Measurements from ENCODE around the gene ATPAF1. TPM values are rescaled to one million over a fixed set of nuclear protein-coding genes. Genes with fewer than 3 reads are reported as not detected.

The ATPAF1 gene
- total RNA-seq, 2 experiments from 2014 or later = 47.4 to 55.0 TPM

DNA sequence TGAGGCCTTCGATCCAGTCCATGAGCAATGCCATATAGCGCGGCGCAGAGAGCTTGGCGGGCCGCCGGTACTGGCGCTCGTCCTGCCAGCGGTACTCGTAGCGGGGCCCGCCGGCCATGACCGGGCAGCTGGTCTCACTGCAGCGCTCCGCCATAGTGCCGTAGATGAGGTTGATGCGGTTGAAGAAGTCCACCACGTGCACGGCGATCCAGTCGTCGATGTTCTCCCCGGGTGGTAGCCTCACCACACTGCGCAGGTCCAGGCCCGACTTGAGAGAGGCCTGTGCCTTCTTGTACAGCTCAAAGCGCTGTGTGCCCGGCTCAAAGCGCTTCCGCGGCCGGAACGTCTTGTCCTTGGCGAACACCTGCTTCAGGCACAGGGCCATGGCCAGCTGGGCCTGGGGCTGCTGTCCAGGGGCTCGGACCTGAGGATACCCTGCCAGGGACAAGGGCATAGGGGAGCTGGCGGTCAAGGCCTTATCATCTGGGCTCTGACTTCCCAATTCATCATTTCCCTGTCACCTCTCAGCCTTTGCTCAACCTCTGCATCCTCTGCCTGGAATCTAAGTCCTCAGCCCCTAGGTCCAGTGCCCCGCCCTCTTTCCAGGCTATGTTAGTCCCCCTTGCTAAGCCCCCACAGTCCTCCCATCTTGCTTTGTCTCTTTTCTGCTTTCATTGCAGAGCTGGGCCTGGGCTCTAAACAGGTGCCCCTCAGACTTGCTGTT lies 55.1 kb downstream of the ATPAF1 start:
- Mint-ChIP-seq H3K36me3 (ENCODE audit: low read depth) (peaks cover 49% of the 10 kb centered on the region), H3K4me3 (peak overlapping the region; percentile 49), H3K9me3 (ENCODE audit: insufficient read depth) (no peaks in the 10 kb centered on the region), H3K27ac (peak overlapping the region; percentile 64), H3K27me3 (ENCODE audit: low read depth) (no peaks in the 10 kb centered on the region), H3K4me1 (ENCODE audit: low read depth) (peaks cover 61% of the 10 kb centered on the region)
- DNase-seq = no peak
- POLR2A ChIA-PET = interaction anchor here (1.1 to 6.7 kb wide), 2 partner anchors 9 to 31 kb away, joined by 3 to 79 read pairs; partner anchors contain the start of gene MKNK1
- ATAC-seq = no peak
- CTCF ChIA-PET = no interaction called here

DNA sequence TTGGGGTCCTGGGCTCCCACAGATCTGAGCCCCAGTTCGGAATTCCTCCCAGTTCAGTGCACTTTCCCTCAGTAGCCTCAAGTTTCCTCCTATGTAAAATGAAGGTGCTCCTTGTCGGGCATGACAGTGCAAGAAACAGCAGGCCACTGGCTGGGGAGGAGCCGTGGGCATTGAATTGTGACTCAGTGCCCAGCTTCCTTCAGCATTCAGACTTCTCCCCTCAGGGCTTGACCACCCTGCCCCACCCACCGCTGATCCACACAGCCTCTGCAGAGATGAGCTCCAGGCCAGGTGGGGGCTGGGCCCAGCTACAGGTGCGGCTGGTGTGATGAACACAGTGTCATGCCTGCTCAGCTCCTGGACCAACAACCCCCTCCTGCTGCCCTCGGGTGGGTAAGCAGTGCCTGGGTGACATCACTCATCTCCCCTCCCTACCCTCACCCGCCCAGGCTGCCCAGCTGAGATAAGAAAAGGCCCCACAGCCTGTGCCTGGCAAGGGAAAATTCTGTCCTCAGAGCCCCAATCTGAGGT lies 56.4 kb downstream of the ATPAF1 start:
- ChIA-PET CTCF (no interaction called here), POLR2A (no interaction called here)
- peak overlapping the region; percentile 34 for H3K27ac Mint-ChIP-seq
- H3K36me3 Mint-ChIP-seq (ENCODE audit: low read depth) = peaks cover 56% of the 10 kb centered on the region
- H3K9me3 Mint-ChIP-seq (ENCODE audit: insufficient read depth) = no peaks in the 10 kb centered on the region
- H3K4me3 Mint-ChIP-seq = no peak overlapping the region
- no peaks in the 10 kb centered on the region for H3K27me3 Mint-ChIP-seq (ENCODE audit: low read depth)
- DNase-seq (no peak), ATAC-seq (no peak)
- peaks cover 54% of the 10 kb centered on the region for H3K4me1 Mint-ChIP-seq (ENCODE audit: low read depth)

DNA sequence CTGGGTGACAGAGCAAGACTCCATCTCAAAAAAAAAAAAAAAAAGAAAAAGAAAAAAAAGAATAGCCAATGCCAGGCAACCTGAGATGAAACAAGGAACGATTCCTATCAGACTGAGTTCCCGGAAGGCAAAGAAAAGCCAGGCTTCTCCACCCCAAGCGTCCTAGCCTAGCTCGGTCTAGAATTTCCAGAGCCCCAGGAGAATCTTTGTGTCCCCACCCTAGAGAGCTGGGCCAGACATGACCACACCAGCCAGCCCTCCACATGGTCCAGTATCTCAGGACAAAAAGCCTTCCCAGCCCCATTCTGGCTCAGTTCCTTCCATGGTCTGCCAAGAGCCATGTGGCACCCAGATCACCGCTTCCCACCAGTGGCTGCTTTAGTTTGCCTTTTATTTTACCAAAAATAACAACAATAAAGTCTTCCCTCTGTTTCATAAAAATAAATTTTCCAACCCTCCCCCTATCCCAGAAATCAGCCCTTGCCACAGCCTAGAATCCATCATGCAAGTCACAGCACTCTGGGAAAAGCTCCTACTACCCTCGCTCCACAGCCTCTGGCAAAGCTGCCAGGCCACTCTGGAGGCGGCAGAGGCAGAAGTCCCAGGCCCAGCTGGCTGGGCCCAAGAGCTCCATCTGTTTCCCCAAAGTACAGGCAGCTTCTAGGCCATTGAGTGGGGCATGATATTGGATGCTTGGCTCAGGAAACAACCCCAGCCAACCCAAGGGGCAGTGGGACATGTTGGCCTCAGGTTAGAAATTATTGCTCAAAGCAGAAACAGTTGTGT lies 60.6 kb downstream of the ATPAF1 start:
- ChIA-PET CTCF (interaction anchor here (1.3 to 5.3 kb wide), 3 partner anchors 8 to 78 kb away, joined by 3 to 40 read pairs (median 3); partner anchors contain the start of gene MOB3C), POLR2A (interaction anchor here (1.1 to 7.1 kb wide), 2 partner anchors 8 to 26 kb away, joined by 4 to 79 read pairs; partner anchors contain the start of gene MOB3C)
- ATAC-seq = no peak
- Mint-ChIP-seq H3K4me1 (ENCODE audit: low read depth) (peaks cover 53% of the 10 kb centered on the region), H3K36me3 (ENCODE audit: low read depth) (peaks cover 56% of the 10 kb centered on the region), H3K27me3 (ENCODE audit: low read depth) (no peaks in the 10 kb centered on the region), H3K27ac (no peak overlapping the region), H3K9me3 (ENCODE audit: insufficient read depth) (no peaks in the 10 kb centered on the region), H3K4me3 (no peak overlapping the region)
- no peak for DNase-seq

DNA sequence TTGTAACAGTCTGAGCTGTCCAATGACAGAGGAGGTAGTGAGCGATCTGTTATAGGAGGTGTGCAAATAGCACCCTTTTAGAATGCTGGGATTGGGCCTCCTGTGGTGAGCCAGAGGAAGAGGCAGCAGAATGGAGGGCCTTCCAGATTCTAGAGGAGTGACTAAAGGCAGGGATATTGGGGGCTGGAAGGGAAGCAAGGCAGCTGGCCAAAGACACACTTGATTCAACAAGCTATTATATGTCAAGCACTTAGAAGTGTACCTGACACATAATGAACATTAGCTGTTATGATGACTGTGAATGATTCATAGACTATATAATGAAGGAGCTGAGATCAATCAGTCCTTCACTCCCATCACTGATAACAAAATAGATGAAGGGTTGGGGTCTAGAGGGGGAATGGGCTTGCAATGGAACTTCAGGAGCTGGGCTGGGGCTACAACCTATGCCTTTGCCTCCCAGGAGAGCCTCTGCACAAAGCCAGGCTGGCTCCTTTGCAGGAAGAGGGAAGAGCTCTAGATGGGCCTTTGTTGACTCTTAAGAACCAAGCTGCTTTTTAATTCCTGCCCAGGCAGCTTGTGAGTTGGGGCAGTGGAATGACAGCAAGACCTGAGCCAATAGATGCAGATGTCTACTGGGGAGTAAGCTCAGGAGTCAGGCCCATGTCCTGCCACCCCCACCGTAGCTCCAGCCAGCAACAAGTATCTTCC lies 61.8 kb downstream of the ATPAF1 start:
- CTCF ChIA-PET = interaction anchor here (0.9 to 5.3 kb wide), 4 partner anchors 10 to 113 kb away, joined by 3 to 40 read pairs (median 3); partner anchors contain the start of genes EFCAB14 and MOB3C
- peaks cover 54% of the 10 kb centered on the region for H3K36me3 Mint-ChIP-seq (ENCODE audit: low read depth)

DNA sequence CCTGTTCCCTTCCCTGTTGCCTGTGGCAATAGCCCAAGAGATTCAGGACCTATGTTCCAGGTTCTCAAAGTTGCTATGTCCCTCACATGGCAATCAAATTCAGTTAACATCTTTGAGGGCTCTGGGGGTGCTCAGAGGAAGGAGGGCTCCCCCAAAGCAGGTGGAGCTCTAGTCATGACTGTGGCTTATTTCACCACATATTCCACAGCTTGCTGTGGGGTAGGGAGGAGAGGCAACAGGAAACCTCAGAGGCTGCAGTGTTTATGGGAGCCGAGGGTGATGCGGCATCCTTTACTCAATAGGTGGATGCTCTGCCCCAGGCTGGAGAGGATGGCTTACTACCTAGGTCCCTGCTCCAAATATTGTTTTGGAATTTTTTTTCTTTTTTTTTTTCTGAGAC lies 62.9 kb downstream of the ATPAF1 start:
- H3K4me1 Mint-ChIP-seq (ENCODE audit: low read depth) = peaks cover 64% of the 10 kb centered on the region
- peaks cover 54% of the 10 kb centered on the region for H3K36me3 Mint-ChIP-seq (ENCODE audit: low read depth)
- H3K27me3 Mint-ChIP-seq (ENCODE audit: low read depth) = no peaks in the 10 kb centered on the region
- DNase-seq = peak; percentile 80
- H3K9me3 Mint-ChIP-seq (ENCODE audit: insufficient read depth) = no peaks in the 10 kb centered on the region
- H3K27ac Mint-ChIP-seq = peak overlapping the region; percentile 76
- ChIA-PET CTCF (interaction anchor here (1.0 to 5.3 kb wide), 9 partner anchors 9 to 127 kb away, joined by 3 to 40 read pairs (median 10); partner anchors contain the start of gene MOB3C), POLR2A (interaction anchor here (0.5 to 7.1 kb wide), 4 partner anchors 11 to 32 kb away, joined by 3 to 79 read pairs (median 19); partner anchors contain the start of gene MOB3C)
- ATAC-seq = peak; percentile 65
- peak overlapping the region; percentile 92 for H3K4me3 Mint-ChIP-seq

More for the DNA sequence above, 61.8 kb downstream of the ATPAF1 start:
- H3K4me1 Mint-ChIP-seq (ENCODE audit: low read depth) = peaks cover 59% of the 10 kb centered on the region
- H3K9me3 Mint-ChIP-seq (ENCODE audit: insufficient read depth) = no peaks in the 10 kb centered on the region
- POLR2A ChIA-PET = interaction anchor here (1.1 to 7.1 kb wide), 2 partner anchors 9 to 25 kb away, joined by 4 to 79 read pairs; partner anchors contain the start of gene MOB3C
- H3K4me3 Mint-ChIP-seq = no peak overlapping the region
- H3K27ac Mint-ChIP-seq = peak overlapping the region; percentile 15
- ATAC-seq (no peak), DNase-seq (no peak)
- no peaks in the 10 kb centered on the region for H3K27me3 Mint-ChIP-seq (ENCODE audit: low read depth)

DNA sequence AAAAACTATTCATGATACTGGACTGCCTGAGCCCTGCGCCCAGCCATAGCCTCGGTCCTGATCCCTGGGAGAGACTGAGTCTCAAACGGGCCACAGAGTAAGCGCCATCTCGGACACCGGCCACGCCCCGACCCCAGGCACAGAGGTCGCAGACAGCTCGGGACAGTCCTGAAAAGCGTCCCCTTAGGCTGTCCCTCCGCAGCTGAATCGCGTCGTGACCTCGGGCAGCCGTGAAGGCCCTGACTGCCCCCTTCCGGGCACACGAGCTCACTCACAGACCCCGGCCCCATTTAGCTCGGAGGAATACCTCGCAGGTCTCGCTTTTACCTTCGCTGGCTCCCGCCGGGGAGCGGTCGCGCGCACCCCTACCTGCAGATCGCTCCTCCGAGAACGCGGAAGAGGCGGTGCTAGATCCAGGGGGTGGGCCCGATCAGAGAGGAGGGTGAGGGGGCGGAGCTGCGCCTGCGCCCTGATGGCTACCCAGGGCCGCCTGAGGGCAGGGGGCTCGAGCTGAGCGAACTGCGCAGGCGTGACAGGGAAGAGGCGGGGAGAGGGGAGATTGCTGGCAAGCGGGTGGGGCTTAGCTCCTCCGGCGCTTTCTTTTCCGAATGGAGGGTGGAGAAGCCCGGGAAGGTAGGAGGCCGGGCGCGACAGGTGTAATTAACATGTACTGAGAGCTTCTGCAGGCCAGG lies 64.2 kb downstream of the ATPAF1 start, which contains the start of gene MKNK1:
MKNK1 (minus strand) TSS at position 411 of the 692 bp plus-strand sequence. CDS start 20,941 bp downstream, outside the sequence.
- CTCF ChIA-PET = interaction anchor here (0.6 to 5.3 kb wide), 13 partner anchors 10 to 780 kb away, joined by 3 to 40 read pairs (median 9); partner anchors contain the start of gene MOB3C
- ATAC-seq (peak; percentile 94), DNase-seq (peak; percentile 98)
- POLR2A ChIA-PET = interaction anchor here (0.5 to 7.1 kb wide), 14 partner anchors 10 to 735 kb away, joined by 3 to 79 read pairs (median 4); partner anchors contain the start of genes EFCAB14 and MOB3C
- Mint-ChIP-seq H3K9me3 (ENCODE audit: insufficient read depth) (no peaks in the 10 kb centered on the region), H3K4me1 (ENCODE audit: low read depth) (peaks cover 74% of the 10 kb centered on the region), H3K27ac (peak within 1 kb of the TSS; percentile 83), H3K36me3 (ENCODE audit: low read depth) (peaks cover 45% of the 10 kb centered on the region), H3K27me3 (ENCODE audit: low read depth) (no peaks in the 10 kb centered on the region), H3K4me3 (peak within 1 kb of the TSS; percentile 92)

DNA sequence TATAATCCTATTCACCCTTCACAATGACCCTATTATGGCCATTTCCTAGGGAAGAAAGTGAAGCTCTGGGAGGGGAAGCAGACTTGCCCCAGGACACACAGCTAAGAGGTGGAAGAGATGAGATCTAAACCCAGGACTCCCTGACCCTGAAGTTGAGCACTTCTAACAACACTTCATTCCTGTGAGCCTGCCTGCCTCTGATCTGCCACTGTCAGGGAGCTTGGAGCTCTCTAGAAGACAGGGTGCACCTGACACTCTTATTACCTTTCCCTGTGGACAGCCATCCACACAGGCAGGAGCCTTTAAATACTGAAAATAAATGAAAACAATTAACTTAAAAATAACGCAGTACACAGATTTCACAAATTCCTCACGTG lies 64.7 kb downstream of the ATPAF1 start:
- no peak for ATAC-seq

DNA sequence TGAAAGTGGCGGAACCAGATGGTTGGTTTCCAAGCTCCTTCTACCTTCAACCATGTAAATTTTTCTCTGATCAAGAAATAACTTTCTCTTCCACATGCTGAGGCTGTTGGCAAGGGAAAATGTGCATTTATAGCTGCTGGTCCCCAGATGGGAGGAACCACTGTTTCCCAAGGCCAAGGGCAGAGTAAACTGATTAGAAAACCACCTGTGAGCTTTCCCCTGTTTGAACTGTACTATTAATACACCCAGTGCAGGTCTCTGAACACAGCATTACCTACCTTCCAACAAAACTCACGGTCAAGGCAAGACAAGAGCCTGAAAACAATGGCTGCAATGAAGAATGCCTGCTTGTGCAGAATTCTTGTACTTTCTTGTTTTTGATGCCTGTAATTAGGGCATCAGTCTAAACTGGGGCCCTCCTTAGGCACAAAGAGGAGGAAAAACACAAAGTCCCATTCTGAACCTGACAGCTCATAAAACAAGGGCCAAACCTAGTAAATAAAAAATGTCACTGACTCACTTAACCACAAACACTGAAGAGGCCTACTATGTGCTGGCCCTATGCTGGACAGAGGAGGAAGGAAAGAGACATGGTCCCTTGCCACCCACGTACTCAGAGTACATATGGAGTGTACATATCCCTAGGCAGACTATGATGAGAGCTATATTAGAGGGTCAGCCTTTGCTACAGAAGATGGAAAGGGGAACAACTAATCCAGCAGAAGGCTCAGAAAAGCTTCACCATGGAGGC lies 66.7 kb downstream of the ATPAF1 start:
- peaks cover 44% of the 10 kb centered on the region for H3K36me3 Mint-ChIP-seq (ENCODE audit: low read depth)

More for the DNA sequence above, 64.7 kb downstream of the ATPAF1 start:
- Mint-ChIP-seq H3K36me3 (ENCODE audit: low read depth) (peaks cover 40% of the 10 kb centered on the region), H3K9me3 (ENCODE audit: insufficient read depth) (no peaks in the 10 kb centered on the region), H3K27me3 (ENCODE audit: low read depth) (no peaks in the 10 kb centered on the region), H3K27ac (peak overlapping the region; percentile 83), H3K4me1 (ENCODE audit: low read depth) (peaks cover 78% of the 10 kb centered on the region), H3K4me3 (peak overlapping the region; percentile 92)
- ChIA-PET CTCF (interaction anchor here (0.7 to 5.3 kb wide), 9 partner anchors 9 to 779 kb away, joined by 3 to 40 read pairs (median 11); partner anchors contain the start of gene MOB3C), POLR2A (interaction anchor here (0.5 to 7.1 kb wide), 9 partner anchors 9 to 735 kb away, joined by 3 to 79 read pairs (median 4); partner anchors contain the start of genes EFCAB14 and MOB3C)
- DNase-seq = peak; percentile 31

DNA sequence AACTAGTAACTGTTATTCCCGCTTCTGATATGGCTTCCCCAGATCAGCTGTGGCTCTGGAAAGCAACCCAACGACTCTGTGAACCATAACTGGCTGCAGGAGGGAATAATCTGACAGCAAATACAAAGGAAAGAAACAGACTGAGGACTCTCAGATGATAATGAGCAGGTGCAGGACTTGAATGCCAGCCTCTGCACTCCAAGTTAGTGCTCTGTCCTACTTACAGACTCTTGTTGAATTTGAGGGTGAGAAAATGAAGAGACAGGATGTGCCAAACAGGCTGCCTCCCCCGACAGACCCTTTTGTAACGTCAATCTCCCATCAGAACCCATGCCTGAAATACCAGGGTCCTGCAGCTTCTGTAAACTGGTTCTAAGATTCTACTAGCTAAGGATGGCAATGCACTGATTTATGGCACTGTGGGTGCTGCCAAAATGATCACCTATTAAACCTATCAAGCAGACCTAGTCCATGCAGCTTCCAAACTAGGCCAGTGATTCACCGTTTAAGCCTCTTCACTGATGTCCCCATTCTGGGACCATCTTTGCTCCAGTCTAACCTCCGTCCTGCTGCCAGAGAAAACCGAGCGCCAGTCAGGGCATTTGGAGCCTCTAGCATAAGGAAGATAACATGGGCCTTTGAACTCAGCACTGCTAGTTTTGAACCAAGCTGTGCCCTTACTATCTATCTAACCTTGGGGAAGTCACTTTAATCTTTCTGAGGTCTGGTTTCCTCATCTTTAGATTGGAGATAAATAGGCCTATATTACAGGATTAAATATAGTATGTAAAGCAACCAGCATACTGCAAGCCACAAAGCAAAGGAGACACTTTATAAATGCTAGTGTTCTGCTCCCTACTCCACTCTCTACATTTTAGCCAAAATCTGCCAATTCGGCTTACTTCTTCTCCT lies 68.8 kb downstream of the ATPAF1 start:
- Mint-ChIP-seq H3K4me1 (ENCODE audit: low read depth) (peaks cover 88% of the 10 kb centered on the region), H3K36me3 (ENCODE audit: low read depth) (peaks cover 54% of the 10 kb centered on the region), H3K27ac (peak overlapping the region; percentile 33), H3K4me3 (no peak overlapping the region), H3K27me3 (ENCODE audit: low read depth) (no peaks in the 10 kb centered on the region), H3K9me3 (ENCODE audit: insufficient read depth) (no peaks in the 10 kb centered on the region)
- CTCF ChIA-PET = no interaction called here
- ATAC-seq = no peak
- DNase-seq = no peak
- POLR2A ChIA-PET = no interaction called here

More for the DNA sequence above, 66.7 kb downstream of the ATPAF1 start:
- Mint-ChIP-seq H3K27me3 (ENCODE audit: low read depth) (no peaks in the 10 kb centered on the region), H3K27ac (no peak overlapping the region), H3K9me3 (ENCODE audit: insufficient read depth) (no peaks in the 10 kb centered on the region), H3K4me1 (ENCODE audit: low read depth) (peaks cover 88% of the 10 kb centered on the region), H3K4me3 (peak overlapping the region; percentile 48)
- DNase-seq (no peak), ATAC-seq (no peak)
- POLR2A ChIA-PET = interaction anchor here (0.6 to 7.1 kb wide), 2 partner anchors 14 to 952 kb away, joined by 3 to 79 read pairs; partner anchors contain the start of gene MOB3C
- CTCF ChIA-PET = interaction anchor here (0.6 to 1.0 kb wide), 2 partner anchors 124 to 578 kb away, joined by 3 to 4 read pairs; no protein-coding TSS in a partner anchor
